CD4-positive, alpha-beta memory T cell (primary cell): ENCODE data around the gene RAD18. TPM values are rescaled to one million over a fixed set of nuclear protein-coding genes. Genes with fewer than 3 reads are reported as not detected.

Source experiments
- CTCF ChIA-PET: fragments of 350-600 bp; sonication (Branson Sonifier 250); formaldehyde crosslinking; loops from one replicate; lab custom pipeline; 2021; ENCODE audit warnings: inconsistent platforms; ENCODE audit not compliant: partially characterized antibody; lab: Charles Lee
- POLR2A ChIA-PET: fragments of 350-600 bp; sonication (Branson Sonifier 250); formaldehyde crosslinking; loops from one replicate; lab custom pipeline; 2021; ENCODE audit not compliant: partially characterized antibody; lab: Charles Lee
- DNase-seq, 5 donors: peaks; one replicate each; pipeline versions ENCODE4 v3.0.0 to v3.0.0-alpha.2; 2020 to 2022; ENCODE audit warnings: mixed read lengths in 1 of 5
- H3K27ac ChIP-seq: one replicate; pipeline ENCODE4 v1.7.0; 2013; ENCODE audit warnings: low read depth, low read length
- H3K27me3 ChIP-seq: 2 replicates; pipeline ENCODE4 v1.7.0; 2013; ENCODE audit warnings: mild to moderate bottlenecking, low read length, moderate library complexity; ENCODE audit not compliant: insufficient read depth
- H3K36me3 ChIP-seq: 2 replicates; pipeline ENCODE4 v1.7.0; 2013; ENCODE audit warnings: mild to moderate bottlenecking, low read length, moderate library complexity; ENCODE audit not compliant: insufficient read depth
- H3K4me1 ChIP-seq: 2 replicates; pipeline ENCODE4 v1.7.0; 2013; ENCODE audit warnings: mild to moderate bottlenecking, low read length, moderate library complexity; ENCODE audit not compliant: insufficient read depth
- H3K4me3 ChIP-seq, 2 donors: one replicate each; pipeline ENCODE4 v1.7.0; 2013; ENCODE audit warnings: low read length in 2 of 2, mild to moderate bottlenecking in 1 of 2
- H3K9me3 ChIP-seq, 2 donors: one replicate each; pipeline ENCODE4 v1.7.0; 2013; ENCODE audit warnings: low read length in 2 of 2, control low read depth in 1 of 2; ENCODE audit not compliant: control insufficient read depth in 1 of 2
- H3K27ac Mint-ChIP-seq, 7 donors: one replicate each; pipeline ENCODE4 v1.8.0; 2020 to 2021; ENCODE audit warnings: mixed read lengths in 7 of 7, mild to moderate bottlenecking in 6 of 7, inconsistent platforms in 3 of 7, moderate library complexity in 3 of 7
- H3K27me3 Mint-ChIP-seq, 2 donors: one replicate each; pipeline ENCODE4 v1.8.0; 2020 to 2021; ENCODE audit warnings: mixed read lengths in 2 of 2
- H3K36me3 Mint-ChIP-seq, 2 donors: one replicate each; pipeline ENCODE4 v1.8.0; 2020 to 2021; ENCODE audit warnings: mixed read lengths in 2 of 2, inconsistent platforms in 1 of 2, mild to moderate bottlenecking in 1 of 2
- H3K4me1 Mint-ChIP-seq, 4 donors: one replicate each; pipeline ENCODE4 v1.8.0; 2020 to 2021; ENCODE audit warnings: mixed read lengths in 4 of 4, mild to moderate bottlenecking in 1 of 4
- H3K4me3 Mint-ChIP-seq, 8 donors: one replicate each; pipeline ENCODE4 v1.8.0; 2020 to 2021; ENCODE audit warnings: mixed read lengths in 8 of 8, mild to moderate bottlenecking in 7 of 8, moderate library complexity in 6 of 8, inconsistent platforms in 3 of 8
- H3K9me3 Mint-ChIP-seq, 8 donors: one replicate each; pipeline ENCODE4 v1.8.0; 2020 to 2021; ENCODE audit warnings: mixed read lengths in 8 of 8, mild to moderate bottlenecking in 5 of 8, inconsistent platforms in 3 of 8, moderate library complexity in 1 of 8
- intact Hi-C: fragments of 100-400 bp; cut with micrococcal nuclease; formaldehyde crosslinking; loops from one replicate; pipeline ENCODE4 v1.15.1; 2023
- polyA plus RNA-seq, 2 donors: library from polyadenylated mRNA; unstranded; fragments of 300-500 nt; fragmentation: Illumina TruSeq; gene quantifications; one replicate each; pipeline ENCODE4 v1.2.3, GENCODE V29; 2021
- total RNA-seq, 2 experiments: library from RNA; stranded (reverse); gene quantifications; one replicate each; pipeline ENCODE4 v1.2.3, GENCODE V29; 2021

Gene RAD18
- total and polyA plus RNA-seq, 4 experiments from 2014 or later = 11.9 to 17.6 (median 15.7) TPM

GRCh38 chr3:8954938-8955763 lies 8.1 kb downstream of the RAD18 start:
- Histone ChIP-seq H3K4me3 (no peak overlapping the region), H3K4me1 (no peaks in the 10 kb centered on the region), H3K27ac (no peak overlapping the region), H3K9me3 (no peaks in the 10 kb centered on the region), H3K27me3 (no peaks in the 10 kb centered on the region), H3K36me3 (no peaks in the 10 kb centered on the region)
- H3K4me3 Mint-ChIP-seq = no peak overlapping the region
- DNase-seq = no peak
- peaks cover 4 to 16% (median 12%) of the 10 kb centered on the region in 4 donors for H3K4me1 Mint-ChIP-seq
- H3K27ac Mint-ChIP-seq = peak overlapping the region in 1 of 7 donors; percentile 11
- H3K36me3 Mint-ChIP-seq = peaks cover 30 to 34% of the 10 kb centered on the region in 2 donors
- ChIA-PET CTCF (no interaction called here), POLR2A (no interaction called here)
- H3K27me3 Mint-ChIP-seq = no peaks in the 10 kb centered on the region
- intact Hi-C loops = no loop called here
- no peaks in the 10 kb centered on the region for H3K9me3 Mint-ChIP-seq

DNA sequence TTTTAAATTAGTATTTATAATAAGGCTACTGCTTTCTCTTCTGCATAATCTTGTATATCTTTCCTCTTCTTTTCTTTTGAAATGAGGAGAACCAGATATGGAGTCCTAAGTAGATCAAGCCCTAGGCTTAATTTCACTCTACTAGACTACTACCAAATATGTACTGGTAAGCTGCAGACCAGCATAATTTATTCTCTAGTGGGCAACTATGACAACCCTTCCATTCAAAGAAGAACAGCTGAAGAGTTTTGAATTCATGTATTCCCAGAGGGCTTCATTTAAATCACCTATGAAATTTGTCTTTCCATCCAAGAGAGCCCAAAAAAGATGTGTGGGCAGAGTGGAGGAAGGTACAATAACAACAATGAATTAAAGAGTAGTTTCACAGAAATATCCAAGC lies 10.0 kb downstream of the RAD18 start:
- Mint-ChIP-seq H3K4me3 (no peak overlapping the region), H3K27ac (no peak overlapping the region), H3K27me3 (no peaks in the 10 kb centered on the region), H3K9me3 (no peaks in the 10 kb centered on the region), H3K4me1 (peaks cover 8 to 17% (median 11%) of the 10 kb centered on the region in 4 donors), H3K36me3 (peaks cover 24 to 25% of the 10 kb centered on the region in 2 donors)
- CTCF ChIA-PET = no interaction called here
- no peaks in the 10 kb centered on the region for H3K36me3 ChIP-seq
- no peaks in the 10 kb centered on the region for H3K4me1 ChIP-seq
- no peaks in the 10 kb centered on the region for H3K9me3 ChIP-seq
- DNase-seq = no peak
- no peak overlapping the region for H3K27ac ChIP-seq
- intact Hi-C loops = no loop called here
- H3K27me3 ChIP-seq = no peaks in the 10 kb centered on the region
- H3K4me3 ChIP-seq = no peak overlapping the region
- POLR2A ChIA-PET = no interaction called here

- Histone ChIP-seq H3K9me3 (no peaks in the 10 kb centered on the region), H3K27me3 (no peaks in the 10 kb centered on the region), H3K4me3 (no peak overlapping the region), H3K4me1 (no peaks in the 10 kb centered on the region), H3K36me3 (no peaks in the 10 kb centered on the region), H3K27ac (no peak overlapping the region)
- Mint-ChIP-seq H3K4me1 (peaks cover 6 to 17% (median 11%) of the 10 kb centered on the region in 4 donors), H3K27ac (no peak overlapping the region), H3K36me3 (peaks cover 19 to 24% of the 10 kb centered on the region in 2 donors), H3K27me3 (no peaks in the 10 kb centered on the region), H3K4me3 (no peak overlapping the region), H3K9me3 (no peaks in the 10 kb centered on the region)
- intact Hi-C loops = no loop called here
- CTCF ChIA-PET = no interaction called here
- POLR2A ChIA-PET = no interaction called here
- no peak for DNase-seq
Observed at GRCh38 chr3:8952130-8952529, 11.1 kb downstream of the RAD18 start.

DNA sequence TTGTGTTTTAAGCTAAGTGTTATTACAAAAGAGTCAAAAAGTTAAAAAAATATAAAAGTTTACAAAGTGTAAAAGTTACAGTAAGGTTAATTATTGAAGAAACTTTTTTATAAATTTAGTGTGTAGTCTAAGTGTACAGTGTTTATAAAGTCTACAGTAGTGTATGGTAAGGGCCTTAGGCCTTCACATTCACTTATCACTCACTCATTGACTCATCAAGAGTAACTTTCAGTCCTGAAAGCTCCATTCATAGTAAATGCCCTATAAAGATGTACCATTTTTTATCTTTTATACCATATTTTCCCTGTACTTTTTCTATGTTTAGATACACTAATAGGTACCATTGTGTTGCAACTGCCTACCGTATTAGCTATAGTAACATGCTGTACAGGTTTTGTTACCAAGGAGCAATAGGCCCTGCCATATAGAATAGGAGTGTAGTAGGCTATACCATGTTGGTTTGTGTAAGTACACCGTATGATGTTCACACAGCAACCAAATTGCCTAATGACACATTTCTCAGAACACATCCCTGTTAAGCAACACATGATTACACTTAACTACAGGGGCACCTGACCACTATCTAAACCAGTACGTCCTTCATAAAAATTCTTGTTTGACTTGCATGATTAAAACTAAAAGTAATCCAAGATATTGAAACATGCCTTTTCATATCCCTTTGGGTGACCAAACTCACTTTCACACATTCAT lies 17.2 kb downstream of the RAD18 start:
- no peak overlapping the region for H3K4me3 ChIP-seq
- CTCF ChIA-PET = interaction anchor here (1.0 to 2.1 kb wide), 2 partner anchors 11 to 357 kb away, joined by 4 read pairs; no protein-coding TSS in a partner anchor
- DNase-seq = no peak
- H3K4me3 Mint-ChIP-seq = no peak overlapping the region
- H3K9me3 ChIP-seq = no peaks in the 10 kb centered on the region
- H3K9me3 Mint-ChIP-seq = peaks cover 2 to 20% (median 14%) of the 10 kb centered on the region in 8 donors
- peaks cover 14% of the 10 kb centered on the region for H3K36me3 ChIP-seq
- H3K27ac Mint-ChIP-seq = no peak overlapping the region
- POLR2A ChIA-PET = no interaction called here
- intact Hi-C loops = no loop called here
- H3K27ac ChIP-seq = no peak overlapping the region
- peaks cover 6 to 9% (median 8%) of the 10 kb centered on the region in 4 donors for H3K4me1 Mint-ChIP-seq
- H3K4me1 ChIP-seq = no peaks in the 10 kb centered on the region
- no peaks in the 10 kb centered on the region for H3K27me3 Mint-ChIP-seq
- peaks cover 51 to 53% of the 10 kb centered on the region in 2 donors for H3K36me3 Mint-ChIP-seq
- no peaks in the 10 kb centered on the region for H3K27me3 ChIP-seq

DNA sequence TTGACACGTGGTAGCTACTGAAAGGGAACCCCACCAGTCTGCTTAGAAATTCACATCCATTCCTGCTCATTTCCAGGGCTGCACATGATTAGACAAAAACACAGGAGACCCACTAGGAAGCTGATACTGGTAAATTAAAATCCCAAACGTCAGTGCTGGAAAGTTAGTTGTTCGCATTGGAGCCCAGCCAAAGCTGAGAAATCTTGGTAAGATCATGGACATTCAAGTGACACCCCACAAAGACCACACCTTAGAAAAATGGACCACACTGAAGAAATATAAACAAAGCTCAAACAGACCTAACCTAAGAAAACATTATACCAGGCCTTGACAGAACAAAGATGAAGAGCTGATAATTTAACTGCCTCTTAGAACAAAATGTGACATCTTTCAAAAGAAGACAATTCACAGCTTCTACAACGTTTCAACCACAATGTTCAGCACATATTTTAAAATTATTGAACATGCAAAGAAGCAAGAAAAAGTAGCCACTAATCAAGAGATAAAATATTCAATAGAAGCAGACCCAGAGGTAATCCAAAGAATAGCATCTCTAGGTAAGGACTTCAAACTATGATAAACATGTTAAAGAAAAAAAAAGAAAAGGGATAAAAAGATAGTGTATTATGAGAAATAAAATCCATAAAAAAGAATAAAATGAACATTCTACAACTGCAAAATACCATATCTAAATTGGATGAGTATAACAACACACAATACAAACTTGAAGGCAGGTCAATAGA lies 20.4 kb downstream of the RAD18 start:
- intact Hi-C loops = no loop called here
- Mint-ChIP-seq H3K4me1 (no peaks in the 10 kb centered on the region), H3K9me3 (peaks cover 2 to 20% (median 14%) of the 10 kb centered on the region in 8 donors), H3K36me3 (peaks cover 68 to 71% of the 10 kb centered on the region in 2 donors), H3K27ac (no peak overlapping the region), H3K27me3 (no peaks in the 10 kb centered on the region), H3K4me3 (no peak overlapping the region)
- DNase-seq = no peak
- Histone ChIP-seq H3K27ac (no peak overlapping the region), H3K4me1 (no peaks in the 10 kb centered on the region), H3K36me3 (peaks cover 20% of the 10 kb centered on the region), H3K9me3 (no peaks in the 10 kb centered on the region), H3K27me3 (no peaks in the 10 kb centered on the region), H3K4me3 (no peak overlapping the region)
- ChIA-PET POLR2A (no interaction called here), CTCF (no interaction called here)

DNA sequence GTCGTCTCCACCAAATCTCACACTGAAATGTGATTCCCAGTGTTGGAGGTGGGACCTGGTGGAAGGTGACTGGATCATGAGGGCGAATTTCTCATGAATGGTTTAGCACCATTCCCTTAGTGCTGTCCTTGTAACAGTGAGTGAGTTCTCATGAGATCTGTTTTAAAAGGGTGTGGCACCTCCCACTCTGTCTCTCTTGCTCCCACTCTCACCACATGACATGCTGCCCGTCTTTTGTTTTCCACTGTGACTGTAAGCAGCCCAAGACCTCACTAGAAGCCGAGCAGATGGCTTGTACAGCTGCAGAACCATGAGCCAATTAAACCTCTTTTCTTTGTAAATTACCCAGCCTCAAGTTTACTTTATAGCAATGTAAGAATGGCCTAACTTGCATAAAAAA lies 21.2 kb downstream of the RAD18 start:
- H3K36me3 Mint-ChIP-seq = peaks cover 65 to 75% of the 10 kb centered on the region in 2 donors
- H3K4me1 ChIP-seq = no peaks in the 10 kb centered on the region
- H3K27ac Mint-ChIP-seq = no peak overlapping the region
- CTCF ChIA-PET = no interaction called here
- H3K4me3 Mint-ChIP-seq = no peak overlapping the region
- no peaks in the 10 kb centered on the region for H3K27me3 ChIP-seq
- H3K9me3 ChIP-seq = no peaks in the 10 kb centered on the region
- no peaks in the 10 kb centered on the region for H3K27me3 Mint-ChIP-seq
- H3K27ac ChIP-seq = no peak overlapping the region
- H3K9me3 Mint-ChIP-seq = peaks cover 2 to 20% (median 14%) of the 10 kb centered on the region in 8 donors
- peaks cover 20% of the 10 kb centered on the region for H3K36me3 ChIP-seq
- POLR2A ChIA-PET = no interaction called here
- H3K4me3 ChIP-seq = no peak overlapping the region
- H3K4me1 Mint-ChIP-seq = no peaks in the 10 kb centered on the region
- DNase-seq = no peak
- intact Hi-C loops = no loop called here

GRCh38 chr3:8938021-8938420 lies 25.3 kb downstream of the RAD18 start:
- H3K27ac Mint-ChIP-seq = no peak overlapping the region
- no peaks in the 10 kb centered on the region for H3K4me1 Mint-ChIP-seq
- no peaks in the 10 kb centered on the region for H3K9me3 ChIP-seq
- H3K4me3 ChIP-seq = no peak overlapping the region
- no peak overlapping the region for H3K27ac ChIP-seq
- peaks cover 42 to 65% of the 10 kb centered on the region in 2 donors for H3K36me3 Mint-ChIP-seq
- ChIA-PET CTCF (no interaction called here), POLR2A (no interaction called here)
- no peak overlapping the region for H3K4me3 Mint-ChIP-seq
- H3K36me3 ChIP-seq = peaks cover 13% of the 10 kb centered on the region
- H3K27me3 ChIP-seq = no peaks in the 10 kb centered on the region
- peaks cover 0 to 8% (median 4%) of the 10 kb centered on the region in 8 donors for H3K9me3 Mint-ChIP-seq
- H3K4me1 ChIP-seq = no peaks in the 10 kb centered on the region
- intact Hi-C loops = no loop called here
- H3K27me3 Mint-ChIP-seq = no peaks in the 10 kb centered on the region
- DNase-seq = peak in 1 of 5 donors; percentile 3
